ENCODE results near the gene ST6GALNAC4.

- no peak for TF ChIP-seq CTCF (IDR thresholded peaks at IDR 0.05 in 2 of 3, conservative IDR thresholded peaks at IDR 0.05 in 1 of 3; ENCODE audit: insufficient read depth in 2 of 3, low read depth in 1 of 3, low read length in 3 of 3)
- TF ChIP-seq ZNF184 (CRISPR knock-in tag; IDR thresholded peaks at IDR 0.05) = no peak
- no peak for TF ChIP-seq JUNB (CRISPR knock-in tag; conservative IDR thresholded peaks at IDR 0.05)
- TF ChIP-seq CHD7 (IDR thresholded peaks at IDR 0.05; ENCODE audit: low read depth, low read length) = no peak
- TF ChIP-seq E4F1 (CRISPR knock-in tag; IDR thresholded peaks at IDR 0.05; ENCODE audit: borderline replicate concordance) = no peak
- no peak for TF ChIP-seq DPF2 (IDR thresholded peaks at IDR 0.05)
- TF ChIP-seq LCOR (CRISPR knock-in tag; IDR thresholded peaks at IDR 0.05) = no peak
- TF ChIP-seq MAFK (IDR thresholded peaks at IDR 0.05; ENCODE audit: low read length) = no peak
- TF ChIP-seq POLR2A (conservative IDR thresholded peaks at IDR 0.05) = no peak
- no peak for TF ChIP-seq BRCA1 (IDR thresholded peaks at IDR 0.05)
- no peak for TF ChIP-seq BRCA1 (CRISPR knock-in tag; IDR thresholded peaks at IDR 0.05)
- TF ChIP-seq NR2C2 (CRISPR knock-in tag; IDR thresholded peaks at IDR 0.05) = no peak
- TF ChIP-seq NR2C2 (tag; IDR thresholded peaks at IDR 0.05) = no peak
These were observed 58.8 kb downstream of the ST6GALNAC4 start for GRCh38 chr9:127858041-127858512.
